HG03135 (cell line): ENCODE data around the gene PHC2.
A peak's percentile ranks its signal among the peaks of the same experiment; 100 is the strongest.

ENCODE experiments used
- ATAC-seq: cut with Tn5 transposase; IDR thresholded peaks from one replicate; pipeline ENCODE4 v1.9.1; 2021; ENCODE audit warnings: mild to moderate bottlenecking, moderate library complexity; ENCODE audit not compliant: unreplicated experiment

Gene PHC2

GRCh38 chr1:33372162-33372561, 58.7 kb downstream of the PHC2 start:
- no peak for ATAC-seq

DNA sequence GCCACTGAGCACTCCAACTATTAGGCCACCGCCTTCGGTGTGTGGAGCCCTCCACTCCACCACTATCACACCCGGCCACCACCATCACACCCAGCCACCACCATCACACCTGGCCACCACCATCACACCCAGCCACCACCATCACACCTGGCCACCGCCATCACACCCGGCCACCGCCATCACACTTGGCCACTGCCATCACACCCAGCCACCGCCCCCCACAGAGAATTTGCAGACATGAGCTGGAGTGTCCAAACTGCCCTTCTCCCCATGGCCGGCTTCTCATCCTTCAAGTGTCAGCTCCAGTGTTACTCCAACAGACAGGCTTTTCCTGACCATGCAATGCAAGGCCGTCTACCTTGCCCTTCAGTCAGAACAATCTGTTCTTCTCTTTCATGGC, 59.6 kb downstream of the PHC2 start:
- no peak for ATAC-seq

DNA sequence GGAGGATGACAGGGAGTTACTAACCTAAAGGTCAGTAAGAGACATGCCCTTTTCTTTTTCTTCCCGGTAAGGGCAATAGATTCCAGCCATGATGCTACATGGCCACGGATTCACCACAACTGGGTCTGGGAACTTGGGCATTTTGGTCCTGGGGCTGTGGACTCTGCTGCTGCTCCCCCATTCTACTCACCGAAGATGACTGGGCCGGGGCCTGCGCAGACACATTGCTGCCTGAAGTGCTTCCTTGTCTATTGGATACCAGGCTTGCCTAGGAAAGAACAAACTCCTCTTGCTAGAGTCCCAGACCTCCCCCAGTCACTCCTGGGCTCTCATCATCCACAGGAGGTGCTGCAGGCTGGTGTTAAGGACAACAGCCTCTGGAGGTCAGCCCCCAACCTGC, 60.1 kb downstream of the PHC2 start:
- ATAC-seq, result no peak

DNA sequence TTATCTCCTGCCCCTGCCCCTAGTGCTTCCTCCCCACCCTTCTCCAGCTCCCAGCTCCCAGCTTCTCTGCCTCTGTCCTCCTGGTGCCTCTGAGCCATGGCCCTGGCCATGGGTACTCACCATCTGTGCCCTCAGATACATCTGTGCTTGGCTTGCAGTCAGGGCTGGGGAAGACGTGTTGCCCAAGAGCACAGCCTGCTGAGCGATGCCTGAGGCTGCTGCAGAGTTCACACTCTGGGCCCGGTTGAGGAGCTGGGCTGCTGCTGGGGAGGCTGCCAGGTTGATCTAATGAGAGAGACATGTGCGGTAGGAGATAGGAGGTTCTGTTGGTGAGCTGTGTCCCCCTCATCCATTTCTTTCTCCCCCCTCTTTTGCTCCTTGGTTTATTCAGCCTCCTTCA, 60.6 kb downstream of the PHC2 start:
- no peak for ATAC-seq

DNA sequence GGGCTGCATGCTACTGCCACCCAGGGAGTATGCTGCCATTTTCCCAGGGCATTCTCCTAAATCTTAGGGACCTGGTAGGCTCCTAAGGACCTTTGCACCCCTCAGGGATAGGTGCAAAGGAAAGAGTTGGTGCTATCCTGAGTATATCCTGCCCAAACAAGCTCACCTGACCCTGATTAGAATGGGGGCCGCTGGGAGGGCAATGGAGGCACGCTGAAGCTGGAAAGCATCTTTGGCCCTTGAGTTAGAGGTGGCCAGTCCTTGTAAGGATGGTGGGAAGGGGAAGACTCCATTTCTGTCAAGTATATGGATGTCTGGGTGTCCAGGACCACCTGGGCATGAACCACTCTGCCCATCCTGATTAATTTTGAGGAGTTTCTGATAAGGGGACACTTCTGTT, 61.1 kb downstream of the PHC2 start:
- no peak for ATAC-seq

GRCh38 chr1:33369081-33369480, 61.8 kb downstream of the PHC2 start:
- ATAC-seq, result no peak

GRCh38 chr1:33368431-33368830, 62.5 kb downstream of the PHC2 start:
- no peak for ATAC-seq

DNA sequence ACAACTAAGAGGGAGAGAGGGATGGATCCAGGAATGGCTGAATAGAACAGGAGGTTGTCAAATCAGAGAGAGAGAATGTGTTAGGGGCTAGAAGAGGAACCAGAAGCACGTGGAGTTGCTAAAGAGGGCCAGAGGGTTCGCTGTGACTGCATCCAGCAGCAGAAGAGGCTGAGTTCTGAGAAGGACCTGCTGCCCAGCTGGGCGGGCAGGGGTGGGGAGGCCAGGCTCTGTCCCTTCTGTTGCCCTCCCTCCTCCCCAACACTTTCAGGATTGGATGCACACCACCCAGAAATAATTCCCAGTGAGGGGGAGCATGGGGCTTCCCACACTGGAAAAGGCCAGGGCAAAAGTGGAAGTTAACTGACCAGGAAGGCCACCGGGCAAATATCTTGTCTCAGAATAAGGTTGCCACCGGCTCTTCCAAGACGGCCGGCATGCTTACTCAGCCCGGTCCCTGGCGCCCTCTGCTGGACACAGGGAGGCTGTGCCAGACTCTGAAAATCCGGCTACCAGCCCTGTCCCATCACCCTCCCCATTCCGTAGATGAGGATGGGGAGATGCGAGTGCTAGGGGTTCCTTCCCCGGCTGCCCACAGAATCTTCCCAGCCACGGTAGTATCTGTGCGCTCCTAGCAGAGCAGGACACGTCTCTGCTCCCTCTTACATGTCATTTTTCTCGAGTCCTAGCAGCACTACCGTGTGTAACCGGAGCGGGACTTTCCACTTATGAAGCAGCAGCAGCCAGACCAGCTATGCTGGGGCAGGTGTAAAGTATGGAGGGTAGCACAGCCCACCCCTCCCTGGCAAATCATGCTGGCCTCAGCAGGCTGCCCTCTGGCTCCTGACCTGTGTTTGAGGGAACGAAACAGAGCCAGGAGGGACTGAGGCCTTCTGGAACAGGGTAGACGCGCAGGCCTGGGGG, 63.1 kb downstream of the PHC2 start:
- ATAC-seq, result peak; percentile 54

DNA sequence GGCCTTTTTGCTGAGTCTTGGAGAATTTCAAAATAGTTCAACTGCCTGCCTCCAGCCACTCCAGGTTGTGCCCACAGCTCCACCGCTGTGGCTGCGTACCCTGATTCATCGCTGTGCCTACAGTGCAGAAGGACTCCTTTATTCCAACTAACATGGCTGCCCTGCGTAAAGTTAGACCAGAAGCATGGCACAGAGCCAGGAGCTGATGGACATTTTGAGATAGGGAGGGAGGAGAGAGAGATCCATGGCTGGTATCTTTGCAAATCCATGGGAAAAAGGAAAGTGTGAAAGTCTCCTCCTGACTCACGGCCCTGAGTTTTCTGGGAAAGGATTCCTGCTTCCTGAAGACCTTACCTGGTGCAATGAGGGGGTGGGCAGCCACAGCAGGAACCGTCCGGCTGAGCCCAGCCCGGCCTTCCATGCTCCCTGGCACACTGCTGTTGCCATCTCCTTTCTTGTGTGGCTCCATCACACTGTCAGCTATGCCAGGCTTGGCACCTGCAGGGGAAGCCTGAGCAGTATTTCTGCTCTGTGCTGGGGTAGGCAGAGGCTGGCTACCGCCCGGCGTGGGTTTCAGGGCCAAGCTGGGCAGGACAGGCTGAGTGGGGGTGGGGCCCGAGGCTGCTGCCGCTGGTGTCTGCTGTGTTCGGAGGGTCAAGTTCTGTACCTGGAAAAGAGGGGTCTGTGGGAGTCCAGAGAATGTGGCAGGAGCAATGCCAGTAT, 64.0 kb downstream of the PHC2 start:
- no peak for ATAC-seq

- no peak for ATAC-seq
Measured at GRCh38 chr1:33365560-33365997, 65.3 kb downstream of the PHC2 start.

- no peak for ATAC-seq
Measured at GRCh38 chr1:33364565-33364918, 66.4 kb downstream of the PHC2 start.

DNA sequence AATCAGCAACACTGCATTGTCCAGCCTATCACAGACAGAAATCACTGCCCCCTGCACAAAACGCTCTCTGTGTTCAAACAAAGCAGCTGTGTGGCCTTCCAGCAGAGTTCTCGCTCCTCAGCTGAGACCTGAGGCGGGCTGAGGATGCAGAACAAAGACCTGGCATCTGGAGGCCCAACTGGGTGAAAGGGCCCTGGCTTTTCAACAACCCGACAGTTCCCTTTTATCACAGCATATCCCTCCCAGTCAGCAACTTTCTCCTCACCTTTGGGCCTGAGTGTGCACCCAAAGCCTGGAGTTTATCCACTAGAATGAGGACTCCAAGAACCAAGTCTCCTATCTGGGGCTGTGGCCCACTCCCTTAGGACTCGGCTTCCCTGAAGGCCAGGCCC, 67.4 kb downstream of the PHC2 start:
- no peak for ATAC-seq

GRCh38 chr1:33363021-33363420, 67.9 kb downstream of the PHC2 start:
- no peak for ATAC-seq

DNA sequence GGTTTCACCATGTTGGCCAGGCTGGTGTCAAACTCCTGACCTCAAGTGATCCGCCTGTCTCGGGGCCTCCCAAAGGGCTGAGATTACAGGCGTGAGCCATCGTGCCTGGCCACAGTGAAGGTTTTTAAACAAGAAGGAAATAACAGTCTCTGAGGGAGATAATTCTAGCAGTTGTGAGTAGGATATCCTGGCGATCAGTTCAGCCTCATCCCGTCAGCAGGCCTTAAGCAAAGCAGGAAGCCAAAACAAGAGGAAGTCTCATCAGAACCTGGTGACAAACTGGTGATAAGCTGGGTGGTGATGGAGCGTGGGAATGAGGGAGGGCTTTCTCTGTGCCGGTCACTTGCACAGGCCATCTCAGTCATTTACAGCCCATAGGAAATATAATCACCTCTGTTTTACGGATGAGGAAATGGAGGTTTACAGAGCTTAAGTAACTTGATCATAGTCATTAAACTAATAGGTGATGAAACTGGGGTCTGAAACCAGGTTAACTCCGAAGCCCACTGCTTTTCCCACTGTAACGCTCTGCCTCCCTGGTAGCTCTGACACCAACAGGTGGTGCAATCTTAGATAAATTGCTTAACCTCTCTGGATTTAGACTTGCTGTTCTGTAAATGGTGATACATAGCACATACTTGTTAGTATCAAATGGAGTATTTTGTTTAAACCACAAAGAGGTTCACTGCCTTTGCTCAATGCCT, 69.2 kb downstream of the PHC2 start:
- ATAC-seq, result no peak

- ATAC-seq, result no peak
Measured at GRCh38 chr1:33360367-33360766, 70.5 kb downstream of the PHC2 start.

GRCh38 chr1:33359931-33360330, 71.0 kb downstream of the PHC2 start:
- ATAC-seq, result no peak

GRCh38 chr1:33358795-33359503, 71.9 kb downstream of the PHC2 start:
- ATAC-seq, result no peak

DNA sequence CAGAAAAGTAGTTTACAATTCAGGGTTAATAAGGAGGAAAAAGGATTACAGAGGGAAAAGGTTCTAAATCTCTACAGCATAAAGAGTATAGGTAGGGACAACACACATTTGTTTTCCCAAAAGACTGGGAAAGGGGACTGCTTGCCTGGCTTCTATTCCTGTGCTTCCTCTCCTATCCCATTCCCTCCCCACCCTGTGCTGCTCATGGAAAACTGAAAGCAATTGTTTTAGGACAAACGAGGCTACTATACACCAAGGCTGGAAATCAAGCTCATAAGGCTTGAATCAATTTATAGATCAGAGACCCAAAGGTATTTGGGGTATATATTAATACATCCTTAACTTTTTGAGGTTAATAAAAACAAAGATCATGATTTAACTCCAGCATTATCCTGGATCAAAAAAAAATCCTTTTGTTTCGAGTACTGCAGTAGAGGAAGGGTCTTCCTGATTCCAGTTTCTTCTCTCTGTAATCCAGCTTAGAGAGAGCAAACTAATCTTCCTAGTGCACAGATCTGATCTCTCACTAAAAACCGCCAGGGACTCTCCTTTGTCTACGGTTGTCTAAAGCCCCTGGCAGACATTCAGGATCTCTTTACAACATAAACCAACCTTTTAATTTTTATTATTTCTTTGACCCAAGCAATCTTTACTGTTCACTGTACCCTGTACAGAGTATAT, 72.6 kb downstream of the PHC2 start:
- no peak for ATAC-seq

DNA sequence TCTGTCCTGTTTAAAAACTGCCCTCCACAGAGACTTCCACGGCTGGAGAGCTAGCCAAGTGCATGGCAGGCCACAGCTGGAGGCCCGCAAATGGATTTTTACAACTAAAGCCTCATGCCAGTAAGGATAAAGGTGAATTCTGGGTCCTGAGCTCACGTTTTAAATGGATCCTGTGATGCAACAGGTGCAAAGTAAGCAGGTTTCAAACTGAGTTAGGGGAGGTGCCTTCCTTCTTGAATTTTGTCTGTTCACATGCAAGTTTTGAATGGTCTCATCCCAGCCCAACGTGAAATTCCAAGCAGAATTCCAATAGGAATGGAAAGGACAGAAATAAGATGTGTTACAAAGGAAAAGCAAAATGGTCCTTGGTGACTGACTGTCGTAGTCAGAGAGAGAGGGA, 73.8 kb downstream of the PHC2 start:
- ATAC-seq, result no peak

- no peak for ATAC-seq
Measured at GRCh38 chr1:33354707-33355316, 76.1 kb downstream of the PHC2 start.
